GM12864 (cell line): ENCODE results near the gene ACY1.
"Not testable (repeated sequence)": the region's sequence is repeated elsewhere in the genome, so short reads cannot be mapped to it uniquely, and the experiment has no call there.

Experiments
- DNase-seq: peaks from one replicate; pipeline ENCODE4 v3.0.0-alpha.2; 2011; ENCODE audit warnings: low read depth
- H3K4me3 ChIP-seq: 2 replicates; pipeline ENCODE4 v1.5.1; 2011; ENCODE audit warnings: mild to moderate bottlenecking, low read depth, low read length, control low read depth
- TF ChIP-seq, protein P1 (sequence below): IDR thresholded peaks from 2 replicates; pipeline ENCODE4 v1.5.1; 2011; ENCODE audit warnings: low read depth, mild to moderate bottlenecking, moderate library complexity, low read length, control low read depth, inconsistent platforms; ENCODE audit errors: missing control alignments

The ACY1 gene

DNA sequence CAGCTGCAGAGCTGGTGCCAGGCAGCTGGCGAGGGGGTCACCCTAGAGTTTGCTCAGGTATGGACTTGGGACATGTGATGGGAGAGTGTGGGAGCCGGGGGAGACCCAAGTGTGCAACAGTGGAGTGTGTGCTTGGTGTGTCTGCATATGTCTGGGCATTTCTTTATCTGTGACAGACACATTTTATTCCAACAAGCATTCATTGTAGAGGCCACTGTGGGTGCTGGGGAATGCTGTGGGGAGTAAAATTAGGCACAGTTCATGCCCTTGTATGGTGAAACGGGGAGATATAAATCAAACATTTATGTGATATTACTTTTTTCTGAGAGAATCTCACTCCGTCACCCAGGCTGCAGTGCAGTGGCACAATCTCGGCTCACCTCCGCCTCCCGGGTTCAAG, 4.2 kb downstream of the ACY1 start:
- TF ChIP-seq, protein P1, sequence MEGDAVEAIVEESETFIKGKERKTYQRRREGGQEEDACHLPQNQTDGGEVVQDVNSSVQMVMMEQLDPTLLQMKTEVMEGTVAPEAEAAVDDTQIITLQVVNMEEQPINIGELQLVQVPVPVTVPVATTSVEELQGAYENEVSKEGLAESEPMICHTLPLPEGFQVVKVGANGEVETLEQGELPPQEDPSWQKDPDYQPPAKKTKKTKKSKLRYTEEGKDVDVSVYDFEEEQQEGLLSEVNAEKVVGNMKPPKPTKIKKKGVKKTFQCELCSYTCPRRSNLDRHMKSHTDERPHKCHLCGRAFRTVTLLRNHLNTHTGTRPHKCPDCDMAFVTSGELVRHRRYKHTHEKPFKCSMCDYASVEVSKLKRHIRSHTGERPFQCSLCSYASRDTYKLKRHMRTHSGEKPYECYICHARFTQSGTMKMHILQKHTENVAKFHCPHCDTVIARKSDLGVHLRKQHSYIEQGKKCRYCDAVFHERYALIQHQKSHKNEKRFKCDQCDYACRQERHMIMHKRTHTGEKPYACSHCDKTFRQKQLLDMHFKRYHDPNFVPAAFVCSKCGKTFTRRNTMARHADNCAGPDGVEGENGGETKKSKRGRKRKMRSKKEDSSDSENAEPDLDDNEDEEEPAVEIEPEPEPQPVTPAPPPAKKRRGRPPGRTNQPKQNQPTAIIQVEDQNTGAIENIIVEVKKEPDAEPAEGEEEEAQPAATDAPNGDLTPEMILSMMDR, result no peak
- DNase-seq, result no peak
- H3K4me3 ChIP-seq, result no peak overlapping the region

GRCh38 chr3:51988286-51989146, 5.2 kb downstream of the ACY1 start:
- no peak for DNase-seq
- no peak overlapping the region for H3K4me3 ChIP-seq
- TF ChIP-seq, protein P1, result no peak

GRCh38 chr3:51990501-51990971, 7.2 kb downstream of the ACY1 start:
- not testable (repeated sequence) for H3K4me3 ChIP-seq, DNase-seq

DNA sequence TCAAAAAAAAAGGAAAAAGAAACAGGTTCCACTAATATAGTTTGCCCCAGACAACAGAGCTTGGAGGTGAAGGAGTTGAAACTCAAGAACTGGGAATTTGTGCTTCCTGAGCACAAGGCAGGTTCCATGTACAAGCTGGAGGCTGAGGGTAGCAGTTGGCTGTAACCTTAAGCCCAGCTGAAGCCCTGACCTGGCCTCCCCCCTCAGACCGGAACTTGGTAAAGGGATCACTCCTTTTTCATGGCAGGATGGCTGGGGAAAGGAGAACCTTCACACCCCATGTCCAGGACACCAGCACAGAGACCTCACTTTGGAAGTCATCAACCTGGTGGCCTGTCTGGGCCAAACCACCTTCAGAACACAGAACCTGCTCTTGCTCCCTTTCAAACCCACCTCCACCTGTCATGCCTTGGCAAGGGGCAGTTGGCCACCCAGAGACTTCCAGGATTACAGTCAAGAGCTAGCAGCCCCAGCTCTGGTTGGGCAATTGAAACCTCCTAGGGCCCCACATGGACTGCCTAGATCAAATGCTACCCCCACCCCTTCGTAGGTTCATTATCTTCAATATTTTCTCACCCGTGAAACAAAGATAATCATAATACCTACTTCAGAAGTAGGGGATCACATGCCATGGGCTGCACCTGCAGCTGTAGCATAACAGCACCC, 8.8 kb downstream of the ACY1 start:
- TF ChIP-seq, protein P1, result no peak
- H3K4me3 ChIP-seq, result no peak overlapping the region
- no peak for DNase-seq

- H3K4me3 ChIP-seq, DNase-seq: not testable (repeated sequence)
Measured at GRCh38 chr3:51993657-51994056, 10.3 kb downstream of the ACY1 start.

GRCh38 chr3:51994530-51994929, 11.2 kb downstream of the ACY1 start:
- no peak for DNase-seq
- TF ChIP-seq, protein P1, result no peak
- H3K4me3 ChIP-seq, result peak overlapping the region; percentile 87

DNA sequence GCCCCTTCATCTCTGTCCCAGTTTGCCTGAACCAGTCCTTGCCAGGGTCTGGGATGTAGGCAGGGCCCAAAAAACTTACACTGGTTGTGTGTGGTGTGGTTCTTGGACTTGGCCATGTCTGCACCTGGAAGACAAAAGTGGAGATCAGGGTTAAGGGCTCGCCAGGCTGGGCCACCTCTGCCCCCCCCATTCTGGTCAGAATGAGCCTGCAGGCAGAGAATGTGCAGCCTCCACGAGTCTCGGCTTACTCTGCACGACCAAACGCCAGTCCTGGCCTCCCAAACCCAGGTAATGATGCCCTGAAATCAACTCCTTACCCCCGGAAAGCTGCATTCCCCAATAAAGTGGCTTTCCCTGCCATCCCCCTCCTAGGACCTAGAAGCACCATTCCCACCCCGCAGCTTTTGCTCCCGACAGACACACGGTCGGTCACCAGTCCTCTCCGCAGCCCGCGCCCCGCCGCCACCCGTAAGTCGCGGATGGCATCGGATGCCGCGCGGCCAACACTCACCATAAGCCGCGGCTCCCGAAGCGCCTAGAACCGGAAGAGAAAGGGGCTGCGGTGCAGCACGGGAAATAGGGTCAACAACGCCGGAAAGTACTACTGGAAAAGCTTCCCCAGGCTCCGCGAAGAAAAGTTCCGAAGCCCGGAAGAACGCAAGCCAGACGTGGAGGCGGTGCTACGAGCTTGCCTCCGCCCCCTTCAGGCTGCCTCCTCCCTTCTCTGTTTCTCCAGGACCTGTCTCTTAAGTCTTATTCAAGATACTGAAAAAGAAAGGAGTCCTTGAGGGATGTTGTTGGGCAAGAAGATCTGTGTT, 12.2 kb downstream of the ACY1 start, which contains the start of gene RPL29:
RPL29 (minus strand) TSS at position 550 of the 818 bp plus-strand sequence; CDS start at position 116, 434 bp downstream.
- TF ChIP-seq, protein P1, result no peak
- peak; percentile 92 for DNase-seq
- peak within 1 kb of the TSS; percentile 87 for H3K4me3 ChIP-seq
